T-helper 22 cell (primary cell): ENCODE measurements around the gene DAZL.

Experiments
- DNase-seq: peaks from one replicate; pipeline ENCODE4 v3.0.0-alpha.2; 2020; ENCODE audit warnings: low read depth

Gene DAZL

GRCh38 chr3:16595778-16596177 lies 9.4 kb downstream of the DAZL start:
- no peak for DNase-seq

- DNase-seq: no peak
These were observed 15.2 kb downstream of the DAZL start for GRCh38 chr3:16589867-16590624.

DNA sequence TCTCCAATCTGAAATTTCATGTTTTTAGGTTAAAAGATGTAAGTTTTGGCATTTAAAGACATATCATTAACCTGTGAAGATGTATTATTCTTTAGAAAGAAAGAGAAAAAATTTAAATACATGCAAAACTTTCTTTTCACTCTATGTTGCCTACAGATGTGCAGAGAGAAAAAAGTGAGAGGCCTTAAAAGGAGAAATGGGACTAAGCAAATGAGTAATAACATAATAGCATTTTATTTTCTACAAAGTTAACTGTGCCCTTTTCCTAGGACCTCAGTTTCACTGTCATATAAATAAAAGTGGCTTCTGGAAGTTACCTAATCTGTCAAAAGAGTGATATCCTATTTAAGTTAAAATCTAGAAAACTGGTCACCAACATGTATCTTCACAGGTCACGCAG lies 16.1 kb downstream of the DAZL start:
- DNase-seq: no peak

DNA sequence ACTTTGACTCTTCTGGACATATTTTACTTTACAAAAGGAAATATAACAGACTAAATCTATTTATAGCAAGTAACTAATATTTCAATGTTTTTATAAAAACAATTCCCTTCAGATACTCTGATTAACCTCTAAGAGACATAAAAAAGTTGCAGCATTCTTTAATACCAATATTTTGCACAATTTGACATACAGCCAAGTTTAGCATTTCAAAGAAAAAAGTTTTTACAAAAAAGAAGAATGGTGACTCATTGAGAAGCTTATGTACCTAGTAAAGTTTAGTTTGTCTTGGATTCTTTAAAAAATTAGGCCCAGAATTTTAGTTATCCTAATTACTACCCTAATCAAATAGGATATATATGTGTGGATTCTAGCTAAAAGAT lies 17.6 kb downstream of the DAZL start:
- no peak for DNase-seq

DNA sequence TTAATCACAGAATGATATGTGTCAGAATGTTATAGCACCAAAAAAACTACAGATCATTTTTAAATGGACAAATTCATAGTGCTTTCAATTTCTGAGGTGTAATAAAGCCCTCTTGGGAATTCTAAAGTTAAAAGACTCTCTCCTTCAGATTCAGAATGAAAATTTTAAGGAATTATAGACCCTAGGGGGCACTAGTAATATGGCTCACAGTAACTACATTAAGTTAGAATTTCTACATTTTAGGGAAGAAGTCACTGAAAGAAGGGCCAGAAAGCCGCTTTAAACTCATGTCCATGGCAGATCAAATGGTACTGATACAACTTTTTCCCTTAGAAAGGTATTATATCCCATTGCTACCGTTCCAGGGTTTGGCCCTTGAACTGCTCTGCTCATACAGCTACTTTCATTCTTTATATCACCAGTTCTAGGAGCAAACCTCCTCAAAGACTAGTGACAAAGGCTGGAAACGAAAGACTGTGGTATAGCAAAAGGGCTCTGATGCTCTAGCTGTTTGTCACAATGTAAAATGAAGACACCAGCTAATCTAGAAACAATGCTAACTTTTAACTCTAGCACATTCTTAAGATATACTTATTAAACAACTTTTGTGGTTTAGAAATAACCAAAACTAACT lies 18.1 kb downstream of the DAZL start:
- DNase-seq: no peak

DNA sequence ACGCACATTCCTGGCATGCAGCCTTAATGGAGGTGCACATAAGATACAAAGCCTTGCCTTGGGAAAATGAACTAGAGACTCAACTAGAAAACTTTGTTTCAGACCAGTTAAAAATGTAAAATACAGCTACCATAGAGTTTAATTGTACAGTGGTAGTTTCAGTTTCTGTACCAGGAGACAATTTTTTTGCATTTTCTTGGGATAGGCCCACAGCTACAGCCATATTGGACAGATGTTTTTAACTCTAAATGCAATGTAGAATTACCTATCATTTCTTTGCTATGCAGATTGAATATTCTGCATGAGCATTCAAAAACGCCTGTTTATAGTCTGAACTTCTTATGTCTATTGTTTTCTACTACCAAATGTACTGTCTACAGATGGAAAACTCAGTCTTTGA lies 20.3 kb downstream of the DAZL start:
- DNase-seq: no peak

DNA sequence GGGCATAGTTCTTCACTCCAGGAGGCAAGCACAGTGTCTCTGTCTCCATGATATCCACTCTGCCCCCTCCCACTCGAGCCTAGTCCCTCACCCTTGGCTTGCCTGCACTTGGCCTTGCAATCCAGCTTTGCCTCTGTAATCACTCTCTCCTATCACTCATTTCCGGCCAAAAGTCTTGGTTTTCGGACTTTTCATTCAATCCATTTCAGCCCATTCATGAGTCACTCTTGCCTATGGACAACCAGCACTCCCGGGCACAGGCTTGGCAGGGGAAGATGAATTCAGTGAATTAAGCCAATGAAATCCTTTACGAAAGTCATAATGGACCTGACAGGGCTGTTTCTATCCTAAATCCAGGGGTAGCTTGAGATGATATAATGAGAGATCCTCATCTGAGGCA lies 21.7 kb downstream of the DAZL start:
- DNase-seq: no peak

DNA sequence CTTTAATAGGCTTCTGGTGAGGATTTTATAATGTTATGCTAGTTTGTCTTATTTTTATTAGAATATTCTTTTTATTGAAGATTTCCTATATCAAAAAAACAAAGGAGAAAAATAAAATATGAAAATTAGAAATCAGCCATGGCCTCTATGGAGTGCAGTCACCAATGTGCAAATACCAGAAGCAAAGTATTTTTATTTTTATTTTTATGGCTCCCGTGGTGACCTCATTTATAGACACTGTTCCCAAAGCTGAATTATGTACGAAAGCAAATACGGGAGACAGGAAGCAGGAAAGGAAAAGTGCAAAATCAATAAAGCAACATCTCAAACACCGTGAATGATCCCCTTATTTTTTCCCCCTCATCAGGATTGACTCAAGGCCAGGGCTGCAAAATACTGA lies 35.1 kb downstream of the DAZL start:
- DNase-seq: no peak

- DNase-seq: no peak
These were observed 36.7 kb downstream of the DAZL start for GRCh38 chr3:16568532-16568931.

DNA sequence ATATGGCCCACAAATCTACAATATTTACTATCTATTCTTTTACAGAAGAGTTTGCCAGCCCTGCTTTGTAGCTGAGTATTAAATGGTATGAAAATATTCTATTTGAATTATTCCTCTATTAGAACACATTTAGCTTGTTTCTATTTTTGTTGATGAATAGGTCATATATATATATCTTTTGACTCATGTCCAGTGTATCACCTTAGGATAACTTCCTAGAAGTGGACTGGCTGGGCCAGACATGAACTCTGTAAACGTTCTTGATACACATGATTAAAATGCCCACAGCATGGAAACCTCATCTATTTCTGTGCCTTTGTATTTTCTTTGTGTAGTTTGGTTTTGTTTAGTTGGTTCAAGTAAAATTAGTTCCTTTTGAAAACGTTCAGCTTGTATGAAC lies 37.1 kb downstream of the DAZL start:
- no peak for DNase-seq

GRCh38 chr3:16559653-16560365 lies 45.4 kb downstream of the DAZL start:
- no peak for DNase-seq

- DNase-seq: no peak
These were observed 51.1 kb downstream of the DAZL start for GRCh38 chr3:16554126-16554525.

DNA sequence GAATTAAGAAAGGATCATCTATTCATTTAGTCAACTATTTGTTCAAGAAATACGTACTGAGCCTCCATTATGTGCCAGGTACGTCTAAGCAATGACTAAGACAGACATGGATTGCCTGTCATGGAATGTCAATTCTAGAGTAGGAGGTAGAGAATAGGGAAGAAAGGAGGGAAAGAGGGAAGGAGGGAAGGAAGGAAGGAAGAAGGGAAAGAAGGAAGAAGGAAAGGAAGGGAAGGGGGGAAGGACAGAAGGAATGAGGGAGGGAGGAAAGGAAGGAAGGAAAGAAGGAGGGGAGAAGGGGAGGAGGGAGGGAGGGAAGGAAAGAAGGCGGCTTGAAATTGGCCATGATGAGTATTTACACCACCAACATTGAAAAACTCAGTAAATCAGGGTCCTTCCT lies 52.5 kb downstream of the DAZL start:
- DNase-seq: no peak

DNA sequence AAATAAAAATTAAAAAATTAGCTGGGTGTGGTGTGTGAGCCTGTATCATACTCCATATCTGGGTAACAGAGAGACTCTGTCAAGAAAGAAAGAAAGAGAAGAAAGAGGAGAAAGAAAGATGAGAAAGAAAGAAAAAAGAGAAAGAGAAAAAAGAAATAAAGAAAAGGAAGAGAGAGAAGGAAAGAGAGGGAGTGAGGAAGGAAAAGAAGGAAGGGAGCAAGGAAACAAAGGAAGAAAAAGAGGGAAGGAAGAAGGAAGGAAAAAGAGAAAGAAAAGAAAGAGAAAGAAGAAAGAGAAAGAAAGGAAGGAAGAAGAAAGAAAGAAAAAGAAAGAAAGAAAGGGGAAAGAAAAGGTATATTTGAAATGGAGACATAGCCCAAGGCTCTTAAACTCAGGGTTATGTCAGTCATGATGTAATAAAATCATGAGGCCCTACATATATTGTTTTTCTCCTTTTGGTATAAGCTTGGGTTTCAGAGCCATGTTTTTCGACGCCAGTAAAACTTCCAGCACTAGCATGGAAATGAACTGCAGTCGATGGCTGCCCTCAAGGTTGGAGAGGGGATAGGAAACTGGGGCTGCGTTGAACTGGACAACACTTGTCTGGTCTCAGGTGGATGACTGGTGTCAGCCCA lies 53.8 kb downstream of the DAZL start:
- DNase-seq: no peak

DNA sequence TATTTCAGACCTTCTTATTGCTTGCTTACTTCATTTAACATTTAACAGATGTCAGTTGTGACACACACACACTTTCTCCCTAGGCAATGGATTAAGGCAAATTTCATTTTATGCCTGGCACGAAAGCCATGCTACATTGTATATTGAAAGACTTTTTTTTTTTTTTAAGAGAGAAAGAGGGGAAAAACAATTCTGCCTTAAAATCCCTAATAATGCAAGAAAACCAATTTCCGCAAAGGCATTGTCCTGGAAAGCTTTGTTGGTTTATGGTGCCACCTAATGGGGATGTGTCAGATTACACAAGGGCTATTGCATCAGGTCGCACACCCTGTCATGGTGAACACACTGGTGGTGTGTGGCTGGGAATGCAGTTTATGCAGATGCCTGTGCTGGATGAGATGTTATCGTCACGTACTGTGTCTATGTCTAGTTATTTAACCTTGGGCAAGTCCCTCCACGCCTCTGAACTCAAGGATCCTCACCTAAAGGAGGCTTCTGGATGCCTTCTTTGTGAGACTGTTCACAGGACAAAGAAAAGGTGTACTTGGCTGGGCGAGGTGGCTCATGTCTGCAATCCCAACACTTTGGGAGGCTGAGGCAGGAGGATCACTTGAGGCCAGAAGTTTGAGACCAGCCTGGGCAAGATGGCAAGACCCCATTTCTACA lies 54.4 kb downstream of the DAZL start:
- DNase-seq: peak; percentile 47

- DNase-seq: no peak
These were observed 54.9 kb downstream of the DAZL start for GRCh38 chr3:16550305-16550675.

GRCh38 chr3:16548721-16549120 lies 56.5 kb downstream of the DAZL start:
- DNase-seq: no peak

DNA sequence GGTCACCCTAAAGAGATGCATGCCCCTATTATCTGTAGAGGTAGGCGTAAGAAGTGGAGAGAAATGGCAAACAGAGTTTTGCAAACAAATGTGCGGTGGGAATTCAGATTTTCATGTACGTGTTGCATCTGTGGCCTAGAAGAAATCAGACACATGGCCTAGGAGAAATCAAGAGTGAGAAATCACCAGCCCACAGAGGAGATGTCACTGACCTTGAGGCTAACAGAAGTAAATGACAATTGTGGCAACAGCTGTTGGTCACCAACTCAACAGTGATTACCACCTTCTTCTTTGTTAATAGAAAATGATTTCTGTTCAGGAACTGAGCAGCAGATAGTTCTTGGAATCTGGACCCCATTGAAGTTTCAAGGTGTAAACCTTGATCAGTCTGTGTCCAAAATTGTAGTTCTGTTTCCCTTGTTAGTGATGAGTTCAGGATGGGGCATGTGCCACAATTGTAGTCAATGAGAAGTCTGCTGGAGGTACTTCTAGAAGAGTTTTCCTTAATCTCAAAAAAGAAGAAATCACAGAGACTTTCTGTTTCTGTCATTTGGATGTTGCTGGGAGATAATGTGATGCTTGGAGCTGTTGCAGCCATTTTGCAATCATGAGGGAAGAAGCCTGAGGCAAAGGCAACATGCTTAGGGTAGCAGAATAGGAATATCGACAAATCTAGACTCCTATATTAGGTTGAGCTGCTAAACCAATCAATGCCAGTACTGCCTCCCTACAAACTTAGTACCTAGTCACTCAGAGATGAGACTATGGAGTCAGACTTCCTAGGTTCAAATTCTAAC lies 57.5 kb downstream of the DAZL start:
- DNase-seq: no peak

GRCh38 chr3:16546186-16547010 lies 58.8 kb downstream of the DAZL start:
- no peak for DNase-seq

- no peak for DNase-seq
These were observed 59.6 kb downstream of the DAZL start for GRCh38 chr3:16545413-16546185.
